HEK293T (cell line): ENCODE measurements around the gene TDP1.

Experiments used
- BHLHE40 ChIP-seq: fragments of 450-650 bp; IDR thresholded peaks from 2 replicates; pipeline ENCODE4 v1.6.1; 2016; ENCODE audit warnings: mild to moderate bottlenecking, moderate library complexity, borderline replicate concordance
- FOXK2 ChIP-seq: fragments of 450-650 bp; IDR thresholded peaks from 2 replicates; pipeline ENCODE4 v1.6.1; 2016; ENCODE audit warnings: mild to moderate bottlenecking
- HDGF ChIP-seq: fragments of 450-650 bp; IDR thresholded peaks from 2 replicates; pipeline ENCODE4 v1.6.1; 2017; ENCODE audit warnings: antibody characterized with exemption, borderline replicate concordance
- NFRKB ChIP-seq: fragments of 450-650 bp; IDR thresholded peaks from 2 replicates; pipeline ENCODE4 v1.6.1; 2016; ENCODE audit warnings: mild to moderate bottlenecking, moderate library complexity
- SUZ12 ChIP-seq: fragments of 450-650 bp; IDR thresholded peaks from 2 replicates; pipeline ENCODE4 v1.6.1; 2016; ENCODE audit warnings: mild to moderate bottlenecking
- ZNF384 ChIP-seq: fragments of 450-650 bp; IDR thresholded peaks from 2 replicates; pipeline ENCODE4 v1.6.1; 2016

- TF ChIP-seq SUZ12 = no peak
- TF ChIP-seq NFRKB = no peak
- no peak for TF ChIP-seq BHLHE40
- no peak for TF ChIP-seq ZNF384
- no peak for TF ChIP-seq FOXK2
- no peak for TF ChIP-seq HDGF
Observed at GRCh38 chr14:89978656-89979055, 22.9 kb downstream of the TDP1 start.
